Endodermal cell (in vitro differentiated cells): ENCODE results near the gene CELA3A. TPM values are rescaled to one million over a fixed set of nuclear protein-coding genes. Genes with fewer than 3 reads are reported as not detected.

Experiments used
- DNase-seq: peaks from one replicate; pipeline ENCODE4 v3.0.0-alpha.2; 2017
- H3K27ac ChIP-seq: 2 replicates; pipeline ENCODE4 v1.5.1; 2013; ENCODE audit warnings: mild to moderate bottlenecking, low read depth, low read length, moderate library complexity
- H3K27me3 ChIP-seq: 2 replicates; pipeline ENCODE4 v1.6.1; 2013; ENCODE audit warnings: mild to moderate bottlenecking, low read length, moderate library complexity; ENCODE audit not compliant: insufficient read depth, control insufficient read depth, poor library complexity, severe bottlenecking
- H3K36me3 ChIP-seq: 2 replicates; pipeline ENCODE4 v1.7.0; 2013; ENCODE audit warnings: mild to moderate bottlenecking, low read length, moderate library complexity; ENCODE audit not compliant: control insufficient read depth, insufficient read depth
- H3K4me1 ChIP-seq: one replicate; pipeline ENCODE4 v1.7.0; 2013; ENCODE audit warnings: low read length; ENCODE audit not compliant: control insufficient read depth, insufficient read depth
- H3K4me3 ChIP-seq: 2 replicates; pipeline ENCODE4 v1.5.1; 2013; ENCODE audit warnings: mild to moderate bottlenecking, low read length, moderate library complexity
- H3K9ac ChIP-seq: 2 replicates; pipeline ENCODE4 v1.6.1; 2013; ENCODE audit warnings: mild to moderate bottlenecking, low read length, moderate library complexity; ENCODE audit not compliant: poor library complexity, severe bottlenecking; ENCODE audit errors: extremely low read depth
- H3K9me3 ChIP-seq: 2 replicates; pipeline ENCODE4 v1.6.1; 2013; ENCODE audit warnings: mild to moderate bottlenecking, low read length, moderate library complexity; ENCODE audit not compliant: control insufficient read depth
- H3K27ac Mint-ChIP-seq: 2 replicates; pipeline ENCODE4 v1.8.0; 2020; ENCODE audit warnings: mixed read lengths
- H3K27me3 Mint-ChIP-seq: 2 replicates; pipeline ENCODE4 v1.8.0; 2021; ENCODE audit warnings: mild to moderate bottlenecking, mixed read lengths; ENCODE audit not compliant: insufficient read depth
- H3K36me3 Mint-ChIP-seq: 2 replicates; pipeline ENCODE4 v1.8.0; 2020; ENCODE audit warnings: low read depth, mixed read lengths
- H3K4me1 Mint-ChIP-seq: 2 replicates; pipeline ENCODE4 v1.8.0; 2020; ENCODE audit warnings: mixed read lengths
- H3K4me3 Mint-ChIP-seq: 2 replicates; pipeline ENCODE4 v1.8.0; 2020; ENCODE audit warnings: mild to moderate bottlenecking, moderate library complexity, mixed read lengths
- H3K9me3 Mint-ChIP-seq: 2 replicates; pipeline ENCODE4 v1.8.0; 2020; ENCODE audit warnings: mild to moderate bottlenecking, mixed read lengths
- WGBS, 2 experiments: methylation state at CpG; one replicate each; pipeline versions ENCODE4 v1.1.5 to v1.1.7; 2013; ENCODE audit warnings: missing lambda C conversion rate in 2 of 2, mixed read lengths in 1 of 2; ENCODE audit not compliant: insufficient coverage in 1 of 2, insufficient read length in 1 of 2; 5-methylcytosine and 5-hydroxymethylcytosine counted together
- total RNA-seq, 2 donors: library from RNA; stranded (reverse); fragmentation: NEBNext Ultra II Directional in 1 of 2; extraction: Animal tissue kit (Norgen Biotek cat#: 25700) in 1 of 2; gene quantifications; 2 replicates in 1 of 2; 3 replicates in 1 of 2; pipeline ENCODE4 v1.2.1, GENCODE V29; 2021
- TF ChIP-seq, protein P1 (sequence below): fragments of 200-600 bp; sonication (generic); conservative IDR thresholded peaks from 2 replicates; pipeline ENCODE4 v1.5.0; 2021; ENCODE audit warnings: antibody characterized with exemption, mild to moderate bottlenecking

CELA3A gene
- total RNA-seq, 2 donors from 2014 or later: not detected

DNA sequence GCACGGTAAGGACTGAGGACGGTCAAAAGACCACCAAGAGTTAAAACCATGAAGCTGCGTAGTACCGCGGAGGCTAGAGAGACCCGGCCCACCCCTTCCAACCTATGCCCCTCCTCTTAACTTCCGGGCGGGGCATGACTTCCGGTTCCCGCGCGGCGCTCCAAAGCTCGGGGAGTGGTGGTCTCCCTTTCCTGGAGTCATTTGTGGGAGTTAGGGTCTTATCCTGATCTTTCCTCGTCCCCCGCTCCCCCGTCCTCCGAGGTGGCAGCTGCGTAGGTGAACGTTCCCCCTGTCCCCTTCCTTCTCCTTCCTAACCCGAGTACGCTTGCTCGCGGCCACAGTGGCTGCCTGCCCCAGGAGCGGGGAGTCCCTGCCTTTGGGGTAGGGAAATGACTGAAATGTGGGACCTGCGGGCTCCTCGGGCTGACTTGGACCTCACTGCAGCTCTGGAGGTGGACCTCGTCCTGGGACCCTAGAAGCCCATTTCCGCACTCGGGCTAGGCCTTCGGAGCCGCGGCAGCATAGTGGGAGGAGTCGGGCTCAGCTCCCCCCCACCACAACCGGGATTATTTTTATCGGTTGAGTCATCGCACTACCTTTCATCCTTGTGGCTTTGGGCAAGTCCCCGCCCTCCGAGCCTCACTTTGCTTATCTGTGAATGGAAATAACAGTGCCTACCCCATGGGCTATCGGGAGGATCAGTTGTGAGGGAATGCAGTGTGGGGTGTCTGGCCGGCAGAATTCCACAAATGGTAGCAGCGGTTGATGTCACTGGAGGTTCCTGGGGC lies 24.1 kb downstream of the CELA3A start:
- peak overlapping the region; percentile 90 for H3K27ac ChIP-seq
- peak overlapping the region; percentile 98 for H3K4me3 ChIP-seq
- no peaks in the 10 kb centered on the region for H3K27me3 Mint-ChIP-seq
- peaks cover 2% of the 10 kb centered on the region for H3K36me3 Mint-ChIP-seq
- no peaks in the 10 kb centered on the region for H3K27me3 ChIP-seq
- TF ChIP-seq, protein P1, sequence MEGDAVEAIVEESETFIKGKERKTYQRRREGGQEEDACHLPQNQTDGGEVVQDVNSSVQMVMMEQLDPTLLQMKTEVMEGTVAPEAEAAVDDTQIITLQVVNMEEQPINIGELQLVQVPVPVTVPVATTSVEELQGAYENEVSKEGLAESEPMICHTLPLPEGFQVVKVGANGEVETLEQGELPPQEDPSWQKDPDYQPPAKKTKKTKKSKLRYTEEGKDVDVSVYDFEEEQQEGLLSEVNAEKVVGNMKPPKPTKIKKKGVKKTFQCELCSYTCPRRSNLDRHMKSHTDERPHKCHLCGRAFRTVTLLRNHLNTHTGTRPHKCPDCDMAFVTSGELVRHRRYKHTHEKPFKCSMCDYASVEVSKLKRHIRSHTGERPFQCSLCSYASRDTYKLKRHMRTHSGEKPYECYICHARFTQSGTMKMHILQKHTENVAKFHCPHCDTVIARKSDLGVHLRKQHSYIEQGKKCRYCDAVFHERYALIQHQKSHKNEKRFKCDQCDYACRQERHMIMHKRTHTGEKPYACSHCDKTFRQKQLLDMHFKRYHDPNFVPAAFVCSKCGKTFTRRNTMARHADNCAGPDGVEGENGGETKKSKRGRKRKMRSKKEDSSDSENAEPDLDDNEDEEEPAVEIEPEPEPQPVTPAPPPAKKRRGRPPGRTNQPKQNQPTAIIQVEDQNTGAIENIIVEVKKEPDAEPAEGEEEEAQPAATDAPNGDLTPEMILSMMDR: no peak
- peak overlapping the region; percentile 98 for H3K9ac ChIP-seq
- H3K4me3 Mint-ChIP-seq: peak overlapping the region; percentile 87
- peak; percentile 94 for DNase-seq
- peaks cover 3% of the 10 kb centered on the region for H3K36me3 ChIP-seq
- H3K9me3 Mint-ChIP-seq: no peaks in the 10 kb centered on the region
- H3K4me1 ChIP-seq: peaks cover 4% of the 10 kb centered on the region
- peaks cover 26% of the 10 kb centered on the region for H3K4me1 Mint-ChIP-seq
- no peaks in the 10 kb centered on the region for H3K9me3 ChIP-seq
- WGBS, 2 experiments: 0% methylated on average over 16 to 42 of the region's 42 CpGs
- H3K27ac Mint-ChIP-seq: peak overlapping the region; percentile 89

DNA sequence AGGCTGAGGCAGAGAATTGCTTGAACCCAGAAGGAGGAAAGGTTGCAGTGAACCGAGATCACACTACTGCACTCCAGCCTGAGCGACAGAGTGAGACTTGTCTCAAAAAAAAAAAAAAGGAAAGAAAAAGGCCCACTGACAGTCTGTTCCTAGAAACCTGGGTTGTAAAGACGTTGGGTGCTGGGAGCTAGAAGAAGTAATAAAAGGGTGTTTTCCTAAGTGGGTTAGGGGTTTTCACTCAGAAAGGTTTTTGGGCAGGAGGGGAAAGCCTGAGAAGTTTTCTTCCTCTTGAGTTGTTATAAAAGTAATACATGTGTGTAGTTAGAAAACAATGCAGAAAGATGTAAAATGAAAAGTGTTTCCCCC lies 25.4 kb downstream of the CELA3A start:
- H3K4me3 ChIP-seq: peak overlapping the region; percentile 98
- H3K9me3 ChIP-seq: no peaks in the 10 kb centered on the region
- Mint-ChIP-seq H3K36me3 (peaks cover 2% of the 10 kb centered on the region), H3K27me3 (no peaks in the 10 kb centered on the region), H3K4me3 (peak overlapping the region; percentile 87), H3K4me1 (peaks cover 34% of the 10 kb centered on the region), H3K9me3 (no peaks in the 10 kb centered on the region), H3K27ac (peak overlapping the region; percentile 89)
- WGBS, 2 experiments: 92 to 94% methylated on average over 3 of the region's 3 CpGs
- H3K27ac ChIP-seq: no peak overlapping the region
- no peaks in the 10 kb centered on the region for H3K27me3 ChIP-seq
- TF ChIP-seq, protein P1: no peak
- no peak overlapping the region for H3K9ac ChIP-seq
- peaks cover 10% of the 10 kb centered on the region for H3K36me3 ChIP-seq
- peaks cover 4% of the 10 kb centered on the region for H3K4me1 ChIP-seq
- no peak for DNase-seq

DNA sequence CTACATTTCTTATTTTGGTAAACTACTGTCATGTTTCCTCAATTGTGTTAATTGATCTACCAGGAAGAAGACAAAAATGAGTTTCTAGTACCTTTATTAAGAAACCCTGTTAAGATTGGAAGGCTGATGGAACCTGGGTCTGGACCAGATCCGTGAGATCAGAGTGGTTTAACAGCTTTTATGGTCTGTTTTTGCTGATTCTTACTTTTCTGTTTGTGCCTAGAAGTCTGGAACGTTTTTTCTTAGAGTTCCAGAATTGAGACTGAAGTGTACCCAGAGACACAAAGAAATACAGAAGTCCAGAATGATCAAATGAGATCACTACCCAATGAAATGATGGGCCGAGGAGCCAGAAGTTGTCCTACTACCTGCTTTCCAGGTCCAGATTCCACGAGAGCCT lies 28.6 kb downstream of the CELA3A start:
- H3K9ac ChIP-seq: no peak overlapping the region
- peaks cover 10% of the 10 kb centered on the region for H3K36me3 ChIP-seq
- no peak overlapping the region for H3K4me3 ChIP-seq
- H3K4me1 Mint-ChIP-seq: peaks cover 23% of the 10 kb centered on the region
- H3K4me1 ChIP-seq: no peaks in the 10 kb centered on the region
- TF ChIP-seq, protein P1: no peak
- no peak overlapping the region for H3K27ac ChIP-seq
- H3K9me3 Mint-ChIP-seq: no peaks in the 10 kb centered on the region
- 84 to 92% methylated on average over 2 to 4 of the region's 4 CpGs for WGBS, 2 experiments
- no peaks in the 10 kb centered on the region for H3K27me3 ChIP-seq
- no peak overlapping the region for H3K27ac Mint-ChIP-seq
- no peaks in the 10 kb centered on the region for H3K9me3 ChIP-seq
- H3K27me3 Mint-ChIP-seq: no peaks in the 10 kb centered on the region
- H3K36me3 Mint-ChIP-seq: peaks cover 4% of the 10 kb centered on the region
- no peak for DNase-seq
- no peak overlapping the region for H3K4me3 Mint-ChIP-seq
